ENCODE data around the gene CCM2L.

CCM2L gene

DNA sequence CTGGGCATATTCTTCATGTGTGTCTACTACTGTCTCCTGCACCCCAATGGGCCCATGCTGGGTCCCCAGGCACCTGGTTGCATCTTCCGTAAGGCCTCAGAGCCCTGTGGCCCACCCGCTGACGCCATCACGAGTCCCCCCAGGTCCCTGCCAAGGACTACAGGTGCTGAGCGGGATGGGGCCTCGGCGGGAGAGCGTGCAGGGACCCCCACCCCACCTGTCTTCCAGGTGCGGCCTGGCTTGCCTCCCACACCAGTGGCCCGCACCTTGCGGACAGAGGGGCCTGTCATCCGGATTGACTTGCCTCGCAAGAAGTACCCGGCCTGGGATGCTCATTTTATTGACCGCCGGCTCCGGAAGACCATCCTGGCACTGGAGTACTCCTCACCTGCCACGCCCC, 13.2 kb upstream of the CCM2L start:
- no peak for DNase-seq

GRCh38 chr20:31998246-31998645, 12.0 kb upstream of the CCM2L start:
- DNase-seq: no peak

- DNase-seq: no peak
Observed at GRCh38 chr20:32003325-32003724, 6.9 kb upstream of the CCM2L start.

DNA sequence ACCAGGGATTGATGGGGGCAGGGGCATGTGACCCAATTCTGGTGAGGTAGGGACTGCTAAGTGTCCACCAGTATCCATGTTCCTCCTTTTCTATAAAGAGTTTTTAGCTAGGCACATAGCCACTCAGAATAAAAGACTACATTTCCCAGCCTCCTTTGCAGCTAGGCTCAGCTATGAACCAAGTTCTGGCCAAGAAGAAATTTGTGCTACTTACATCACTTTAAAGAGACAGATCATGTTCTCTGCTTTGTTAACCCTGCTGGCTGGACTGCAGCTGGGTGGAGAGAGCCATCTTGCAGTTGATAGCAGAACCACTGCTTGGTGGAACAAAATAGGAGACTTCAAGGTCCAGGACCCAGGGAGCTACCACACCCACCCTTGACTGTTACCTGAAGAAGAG, 5.3 kb upstream of the CCM2L start:
- no peak for DNase-seq

DNA sequence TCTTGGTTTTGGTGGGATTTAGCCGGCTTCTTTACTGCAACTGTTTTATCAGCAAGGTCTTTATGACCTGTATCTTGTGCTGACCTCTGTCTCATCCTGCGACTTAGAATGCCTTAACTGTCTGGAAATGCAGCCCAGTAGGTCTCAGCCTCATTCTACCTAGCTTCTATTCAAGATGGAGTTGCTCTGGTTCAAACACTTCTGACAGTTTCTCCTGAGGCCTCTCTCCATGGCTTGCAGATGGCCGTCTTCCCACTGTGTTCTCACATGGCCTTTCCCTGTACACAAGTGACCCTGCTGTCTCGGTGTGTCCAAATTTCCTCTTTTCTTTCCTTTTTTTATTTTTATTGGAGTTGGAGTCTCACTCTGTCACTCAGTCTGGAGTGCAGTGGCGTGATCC, 4.2 kb upstream of the CCM2L start:
- no peak for DNase-seq

DNA sequence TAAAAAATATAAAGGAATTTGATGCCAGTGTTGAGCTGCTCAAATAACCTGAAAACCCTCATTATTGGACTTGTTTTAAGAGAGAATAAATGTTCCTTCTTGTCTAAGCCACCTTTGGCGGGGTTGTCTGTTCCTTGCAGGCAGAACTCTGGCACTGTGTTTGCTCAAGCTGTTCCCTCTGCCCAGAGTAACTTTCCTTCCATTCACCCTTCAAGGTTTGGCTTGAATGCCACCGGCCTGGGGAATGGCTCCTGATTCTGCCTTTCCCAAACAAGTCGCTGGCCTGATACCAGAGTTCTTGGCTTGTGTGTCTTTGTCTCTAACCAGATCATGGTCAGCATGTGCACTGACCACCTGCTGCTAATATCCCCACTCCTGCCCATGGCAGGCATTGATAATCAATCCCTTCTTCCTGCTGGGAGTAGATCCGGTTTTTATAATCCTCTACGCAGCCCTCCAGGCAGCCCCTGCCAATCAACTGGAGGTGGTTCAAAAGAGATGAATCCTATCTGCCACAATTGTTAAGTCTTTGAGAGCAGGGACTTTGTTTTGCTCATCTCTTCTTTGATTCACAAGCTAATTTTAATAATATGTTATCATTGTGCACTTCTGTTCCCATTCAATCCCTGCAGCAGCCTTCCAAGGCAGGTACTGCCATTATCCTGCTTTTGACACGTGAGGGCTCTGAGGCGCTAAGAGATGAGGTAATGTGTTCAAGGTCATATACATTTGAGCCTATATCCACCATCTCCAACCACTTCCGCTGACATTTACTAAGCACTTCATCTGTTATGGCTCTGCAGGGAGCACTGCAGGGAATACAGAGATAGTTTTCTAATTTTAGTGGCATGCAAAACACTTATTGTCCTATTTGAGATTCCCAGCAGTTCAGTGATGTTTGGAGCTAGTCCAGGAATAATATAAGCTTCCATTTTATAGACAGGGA, 3.1 kb upstream of the CCM2L start:
- DNase-seq: peak in 1 of 2 experiments; percentile 17

DNA sequence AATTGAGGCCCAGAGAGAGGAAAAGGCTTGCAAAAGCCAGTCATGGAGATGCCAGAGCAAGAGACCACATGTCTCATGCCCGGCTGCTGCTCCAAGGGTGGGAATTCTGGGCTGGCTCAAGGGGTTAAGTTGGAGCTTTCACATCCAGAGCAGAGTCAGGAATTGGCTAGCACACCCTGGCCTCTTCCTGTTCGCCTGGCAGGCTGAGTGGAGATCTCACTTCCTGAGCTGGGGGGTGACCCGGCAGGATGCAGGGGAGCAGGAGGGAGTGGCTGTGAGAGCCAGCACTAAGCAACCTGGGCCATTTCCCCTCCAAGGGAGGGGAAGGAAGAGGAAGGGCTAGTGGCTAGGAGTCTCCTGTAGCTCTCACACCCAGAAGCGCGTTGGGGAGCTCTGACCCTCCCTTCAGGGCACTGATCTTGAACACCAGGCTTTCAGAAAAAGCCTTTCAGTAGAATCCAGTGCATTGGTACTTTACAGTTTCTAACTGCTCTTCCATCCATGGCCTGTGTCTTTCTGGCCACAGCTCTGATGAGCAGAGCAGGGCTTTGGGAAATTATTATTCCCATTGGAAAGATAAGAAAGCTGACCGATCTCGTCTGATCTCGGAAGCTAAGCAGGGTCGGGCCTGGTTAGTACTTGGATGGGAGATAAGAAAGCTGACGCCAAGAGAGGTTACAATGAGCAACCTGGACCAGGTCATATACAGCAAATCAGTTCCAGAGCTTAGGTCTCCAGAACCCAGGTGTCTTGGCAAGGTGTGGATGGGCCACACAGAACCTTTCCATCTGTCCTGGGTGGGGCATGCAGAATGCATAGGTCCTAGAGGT, 2.2 kb upstream of the CCM2L start:
- DNase-seq: no peak

- no peak for DNase-seq
Observed at GRCh38 chr20:32009564-32009963, 674 bp upstream of the CCM2L start.

DNA sequence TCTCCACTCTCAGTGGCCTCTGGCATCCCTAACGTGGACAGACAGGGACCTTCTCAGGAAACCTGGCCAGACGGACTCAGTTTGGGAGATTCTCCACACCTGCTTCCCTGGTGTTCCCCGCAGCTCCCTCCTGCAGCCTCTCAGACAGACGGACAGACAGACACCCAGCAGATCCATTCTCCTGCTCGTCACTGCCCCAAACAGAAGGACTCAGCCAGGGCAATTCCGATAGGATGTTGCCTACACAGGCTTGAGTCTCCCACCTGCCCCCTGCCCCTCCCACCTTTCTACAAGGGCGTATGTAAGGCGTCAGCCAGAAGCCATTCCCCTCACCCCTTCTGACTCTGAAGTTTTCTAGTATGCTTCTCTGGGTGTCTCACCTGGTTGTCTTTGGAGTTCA, 428 bp downstream of the CCM2L start:
- DNase-seq: no peak

DNA sequence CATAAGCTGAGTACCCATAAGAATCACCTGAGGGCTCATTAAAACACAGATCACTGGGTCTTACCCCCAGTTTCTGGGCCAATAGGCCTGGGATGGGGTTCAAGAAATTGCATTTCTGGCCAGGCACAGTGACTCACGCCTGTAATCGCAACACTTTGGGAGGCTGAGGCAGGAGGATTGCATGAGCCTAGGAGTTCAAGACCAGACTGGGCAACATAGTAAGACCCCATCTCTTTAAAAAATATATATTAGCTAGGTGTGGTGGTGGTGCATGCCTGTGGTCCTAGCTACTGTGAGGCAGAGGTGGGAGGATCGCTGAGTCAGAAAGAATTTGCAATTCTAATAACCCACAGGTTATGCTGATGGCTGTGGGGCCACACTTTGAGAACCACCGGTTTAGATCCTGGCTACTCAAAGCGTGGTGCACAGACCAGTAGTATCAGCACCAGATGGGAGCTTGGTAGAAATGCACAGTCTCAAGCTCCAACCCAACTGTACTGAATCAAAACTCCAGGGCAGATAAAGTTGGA, 2.0 kb downstream of the CCM2L start:
- DNase-seq: no peak

GRCh38 chr20:32013326-32013725, 3.1 kb downstream of the CCM2L start:
- no peak for DNase-seq

- DNase-seq: peak; percentile 74 to 91
Observed at GRCh38 chr20:32017711-32018251, 7.5 kb downstream of the CCM2L start.

DNA sequence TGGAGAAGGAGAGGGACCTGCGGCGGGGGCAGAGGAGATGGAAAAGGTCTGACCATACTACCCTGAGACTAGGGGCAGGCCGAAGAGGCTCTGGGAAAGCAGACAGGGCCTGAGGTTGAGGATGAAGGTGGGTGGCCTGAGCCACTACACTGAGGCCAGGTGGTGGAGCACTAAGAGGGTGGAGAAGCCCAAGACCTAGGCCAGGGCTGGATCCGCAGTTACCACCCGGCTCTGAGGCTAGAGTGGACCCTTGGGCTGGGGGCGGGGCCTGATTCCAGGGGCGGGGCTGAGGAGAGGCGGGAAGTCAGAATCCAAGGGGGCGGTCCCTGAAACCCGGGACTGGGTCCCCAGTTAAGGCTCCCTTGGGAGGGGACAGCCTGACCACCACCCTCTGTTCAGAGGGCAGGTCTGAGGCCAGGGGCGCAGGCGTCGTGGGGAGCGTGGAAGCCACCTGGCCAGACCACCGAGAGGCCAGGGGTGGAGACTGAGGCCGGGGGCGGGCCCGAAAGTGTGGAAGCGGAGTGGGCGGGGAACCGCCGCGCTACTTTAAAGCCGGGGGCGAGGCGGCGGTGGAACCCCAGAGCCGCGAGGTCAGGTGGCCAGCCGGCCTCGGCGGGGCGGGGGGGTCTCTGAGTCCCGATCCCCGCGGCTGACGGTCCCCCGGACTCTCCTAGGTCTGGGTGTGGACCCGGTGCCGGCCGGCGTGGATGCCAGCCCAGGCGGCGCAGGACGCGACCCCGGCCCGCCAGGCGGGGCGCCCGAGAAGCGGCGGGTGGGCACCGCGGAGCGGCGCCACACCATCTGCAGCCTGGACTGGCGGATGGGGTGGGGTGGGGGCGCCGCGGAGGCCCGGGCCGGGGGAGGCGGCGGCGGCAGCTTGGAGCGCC, 8.3 kb downstream of the CCM2L start:
- DNase-seq: peak; percentile 74 to 85

DNA sequence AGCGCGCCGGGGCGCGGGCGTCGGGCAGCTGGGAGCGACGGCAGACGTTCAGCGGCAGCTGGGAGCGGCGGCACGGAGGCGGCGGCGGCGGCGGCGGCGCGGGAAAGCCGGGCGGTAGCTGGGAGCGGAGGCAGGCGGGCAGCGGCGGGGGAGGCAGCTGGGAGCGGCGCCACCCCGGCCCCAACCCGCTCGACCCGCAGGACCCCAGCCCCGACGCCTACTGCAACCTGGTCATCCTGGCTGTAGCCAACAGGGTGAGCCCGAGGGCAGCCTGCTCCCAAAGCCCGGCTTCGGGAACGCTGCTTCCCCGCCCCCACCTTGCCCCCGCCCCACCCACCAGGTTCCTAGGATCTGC, 8.9 kb downstream of the CCM2L start:
- DNase-seq: no peak

- no peak for DNase-seq
Observed at GRCh38 chr20:32019563-32020463, 9.6 kb downstream of the CCM2L start.

DNA sequence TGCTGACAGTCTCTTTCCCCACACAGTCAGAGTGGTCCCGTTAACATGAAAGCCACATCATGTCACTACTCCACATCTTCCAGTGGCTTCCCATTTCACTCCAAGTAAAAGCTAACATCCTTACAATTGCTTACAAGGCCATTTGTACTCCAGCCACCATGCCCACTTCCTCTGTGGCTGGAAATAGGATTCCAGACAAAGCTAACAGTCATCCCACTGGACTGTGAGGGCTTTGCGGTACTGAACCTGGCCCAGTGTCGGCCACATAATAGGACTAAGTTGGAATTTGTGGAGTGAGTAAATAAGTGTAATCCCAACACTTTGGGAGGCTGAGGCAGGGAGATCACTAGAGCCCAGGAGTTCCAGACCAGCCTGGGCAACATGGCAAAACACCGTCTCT, 10.9 kb downstream of the CCM2L start:
- DNase-seq: no peak

DNA sequence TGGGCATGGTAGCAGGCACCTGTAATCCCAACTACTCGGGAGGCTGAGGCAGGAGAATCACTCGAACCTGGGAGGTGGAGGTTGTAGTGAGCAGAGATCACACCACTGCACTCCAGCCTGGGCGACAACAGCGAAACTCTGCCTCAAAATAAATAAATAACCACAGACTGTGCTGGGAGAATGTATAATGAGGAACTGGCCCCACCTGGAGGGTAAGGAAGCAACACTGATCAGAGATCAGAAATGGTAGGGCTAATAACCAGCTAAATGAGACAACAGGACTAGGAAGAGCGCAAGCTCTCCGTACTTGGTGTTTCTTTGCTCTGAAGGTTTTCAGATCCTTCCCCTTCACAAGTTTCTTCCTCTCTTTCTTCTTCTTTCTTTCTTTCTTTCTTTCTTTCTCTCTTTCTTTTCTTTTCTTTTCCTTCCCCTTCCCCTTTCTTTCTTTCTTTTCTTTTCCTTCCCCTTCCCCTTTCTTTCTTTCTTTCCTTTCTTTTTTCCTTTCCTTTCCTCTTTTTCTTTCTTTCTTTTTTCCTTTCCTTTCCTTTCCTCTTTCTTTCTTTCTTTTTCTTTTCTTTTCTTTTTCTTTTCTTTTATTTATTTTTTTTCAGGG, 14.6 kb downstream of the CCM2L start:
- DNase-seq: no peak

DNA sequence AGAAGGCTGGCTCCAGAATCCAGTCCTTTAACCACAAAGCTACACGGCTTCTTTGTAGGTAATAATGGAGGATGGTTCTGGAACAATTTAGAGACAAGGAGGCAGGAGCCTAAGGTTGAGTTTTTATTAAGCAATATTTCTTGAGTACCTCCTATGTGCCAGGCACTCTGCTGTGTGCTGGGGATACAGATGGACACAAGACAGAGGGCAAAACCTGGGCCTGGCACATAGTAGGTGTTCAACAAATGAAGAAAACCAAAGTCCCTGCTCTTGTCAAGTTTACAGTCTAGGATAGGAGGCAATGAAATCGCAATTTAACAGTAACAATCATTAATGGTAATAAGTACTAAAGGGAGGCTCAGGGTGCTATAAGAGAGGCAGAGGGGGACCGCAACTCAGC, 17.4 kb downstream of the CCM2L start:
- DNase-seq: no peak

DNA sequence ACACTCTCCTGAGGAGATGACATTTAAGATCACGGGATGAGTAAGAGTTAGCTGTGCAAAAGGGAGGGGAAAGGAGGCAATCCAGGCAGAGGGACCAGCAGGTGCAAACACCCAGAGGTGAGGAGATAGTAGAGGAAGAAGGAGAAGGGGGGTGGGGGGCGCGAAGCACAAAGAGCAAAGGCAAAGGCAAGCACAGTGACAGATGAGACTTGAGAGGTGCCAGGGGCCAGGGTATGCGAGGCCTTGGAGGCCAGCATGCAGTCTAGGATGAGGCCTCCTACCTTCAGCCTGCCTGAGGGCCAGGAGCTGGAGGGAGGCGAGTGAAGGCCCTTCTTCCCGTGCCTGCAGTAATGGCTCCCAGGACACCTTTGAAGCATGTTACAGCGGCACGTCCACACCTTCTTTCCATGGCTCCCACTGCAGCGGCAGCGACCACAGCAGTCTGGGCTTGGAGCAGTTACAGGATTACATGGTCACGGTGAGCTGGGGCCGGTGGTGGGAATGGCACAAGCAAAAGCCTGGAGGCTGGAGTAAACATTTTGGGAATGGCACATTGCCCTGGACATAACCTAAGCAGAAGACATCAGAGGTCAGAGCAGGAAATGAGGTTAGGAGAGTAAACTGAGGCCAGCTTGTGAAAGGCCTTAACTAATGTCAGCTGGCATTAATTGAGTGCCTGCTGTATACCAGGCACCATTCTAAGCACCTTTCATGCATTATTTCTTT, 18.6 kb downstream of the CCM2L start:
- no peak for DNase-seq

GRCh38 chr20:32029561-32029960, 19.3 kb downstream of the CCM2L start:
- DNase-seq: no peak
